ENCODE results near the gene WDFY2. TPM values are rescaled to one million over a fixed set of nuclear protein-coding genes. Genes with fewer than 3 reads are reported as not detected.

Gene WDFY2
- total and polyA plus RNA-seq, 4 donors = 4.6 to 27.3 (median 10.9) TPM

GRCh38 chr13:51728275-51728673 lies 144.0 kb downstream of the WDFY2 start:
- H3K27ac ChIP-seq (ENCODE audit: low read depth in 1 of 2, low read length in 1 of 2) = no peak overlapping the region
- WGBS, 2 donors = 85 to 95% methylated on average over 4 of the region's 4 CpGs

GRCh38 chr13:51728972-51729371 lies 144.7 kb downstream of the WDFY2 start:
- H3K9ac ChIP-seq (ENCODE audit: insufficient read depth in 1 of 2, low read length in 2 of 2) = no peak overlapping the region
- peak in 1 of 3 donors; percentile 39 for DNase-seq
- H3K9me3 ChIP-seq (ENCODE audit: control insufficient read depth in 4 of 4, insufficient read depth in 3 of 4, low read length in 3 of 4) = no peaks in the 10 kb centered on the region
- peaks cover 5 to 49% (median 10%) of the 10 kb centered on the region in 5 donors for H3K4me1 ChIP-seq (ENCODE audit: control insufficient read depth in 5 of 5, insufficient read depth in 5 of 5, low read length in 5 of 5)
- H3K27me3 ChIP-seq (ENCODE audit: control insufficient read depth in 3 of 3, insufficient read depth in 3 of 3, low read length in 2 of 3) = no peaks in the 10 kb centered on the region
- TF ChIP-seq, protein P1, sequence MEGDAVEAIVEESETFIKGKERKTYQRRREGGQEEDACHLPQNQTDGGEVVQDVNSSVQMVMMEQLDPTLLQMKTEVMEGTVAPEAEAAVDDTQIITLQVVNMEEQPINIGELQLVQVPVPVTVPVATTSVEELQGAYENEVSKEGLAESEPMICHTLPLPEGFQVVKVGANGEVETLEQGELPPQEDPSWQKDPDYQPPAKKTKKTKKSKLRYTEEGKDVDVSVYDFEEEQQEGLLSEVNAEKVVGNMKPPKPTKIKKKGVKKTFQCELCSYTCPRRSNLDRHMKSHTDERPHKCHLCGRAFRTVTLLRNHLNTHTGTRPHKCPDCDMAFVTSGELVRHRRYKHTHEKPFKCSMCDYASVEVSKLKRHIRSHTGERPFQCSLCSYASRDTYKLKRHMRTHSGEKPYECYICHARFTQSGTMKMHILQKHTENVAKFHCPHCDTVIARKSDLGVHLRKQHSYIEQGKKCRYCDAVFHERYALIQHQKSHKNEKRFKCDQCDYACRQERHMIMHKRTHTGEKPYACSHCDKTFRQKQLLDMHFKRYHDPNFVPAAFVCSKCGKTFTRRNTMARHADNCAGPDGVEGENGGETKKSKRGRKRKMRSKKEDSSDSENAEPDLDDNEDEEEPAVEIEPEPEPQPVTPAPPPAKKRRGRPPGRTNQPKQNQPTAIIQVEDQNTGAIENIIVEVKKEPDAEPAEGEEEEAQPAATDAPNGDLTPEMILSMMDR (IDR thresholded peaks at IDR 0.05; ENCODE audit: control extremely low read depth, extremely low read depth) = no peak
- ATAC-seq (ENCODE audit: insufficient read depth, low FRiP score) = no peak
- H3K27ac ChIP-seq (ENCODE audit: low read depth in 1 of 2, low read length in 1 of 2) = no peak overlapping the region
- WGBS, 2 donors = 76 to 86% methylated on average over 10 of the region's 10 CpGs
- no peak overlapping the region for H3K4me3 ChIP-seq
- H3K36me3 ChIP-seq (ENCODE audit: control insufficient read depth in 4 of 4, insufficient read depth in 4 of 4, low read length in 4 of 4) = peaks cover 0 to 7% (median 3%) of the 10 kb centered on the region in 4 donors

More at GRCh38 chr13:51728275-51728673, 144.0 kb downstream of the WDFY2 start:
- Histone ChIP-seq H3K4me3 (no peak overlapping the region), H3K9ac (ENCODE audit: insufficient read depth in 1 of 2, low read length in 2 of 2) (no peak overlapping the region), H3K4me1 (ENCODE audit: control insufficient read depth in 5 of 5, insufficient read depth in 5 of 5, low read length in 5 of 5) (peaks cover 5 to 49% (median 10%) of the 10 kb centered on the region in 5 donors), H3K9me3 (ENCODE audit: control insufficient read depth in 4 of 4, insufficient read depth in 3 of 4, low read length in 3 of 4) (no peaks in the 10 kb centered on the region), H3K36me3 (ENCODE audit: control insufficient read depth in 4 of 4, insufficient read depth in 4 of 4, low read length in 4 of 4) (peaks cover 0 to 7% (median 3%) of the 10 kb centered on the region in 4 donors), H3K27me3 (ENCODE audit: control insufficient read depth in 3 of 3, insufficient read depth in 3 of 3, low read length in 2 of 3) (no peaks in the 10 kb centered on the region)
- ATAC-seq (ENCODE audit: insufficient read depth, low FRiP score) (no peak), DNase-seq (no peak)
- TF ChIP-seq, protein P1 (IDR thresholded peaks at IDR 0.05; ENCODE audit: control extremely low read depth, extremely low read depth) = no peak

- Histone ChIP-seq H3K36me3 (ENCODE audit: control insufficient read depth in 4 of 4, insufficient read depth in 4 of 4, low read length in 4 of 4) (peaks cover 0 to 8% (median 4%) of the 10 kb centered on the region in 4 donors), H3K4me3 (no peak overlapping the region), H3K27ac (ENCODE audit: low read depth in 1 of 2, low read length in 1 of 2) (peak overlapping the region; percentile 11 to 14), H3K9ac (ENCODE audit: insufficient read depth in 1 of 2, low read length in 2 of 2) (peak overlapping the region in 1 of 2 donors; percentile 65), H3K9me3 (ENCODE audit: control insufficient read depth in 4 of 4, insufficient read depth in 3 of 4, low read length in 3 of 4) (no peaks in the 10 kb centered on the region), H3K4me1 (ENCODE audit: control insufficient read depth in 5 of 5, insufficient read depth in 5 of 5, low read length in 5 of 5) (peaks cover 5 to 49% (median 9%) of the 10 kb centered on the region in 5 donors), H3K27me3 (ENCODE audit: control insufficient read depth in 3 of 3, insufficient read depth in 3 of 3, low read length in 2 of 3) (no peaks in the 10 kb centered on the region)
- 78 to 84% methylated on average over 11 of the region's 11 CpGs for WGBS, 2 donors
- TF ChIP-seq, protein P1 (IDR thresholded peaks at IDR 0.05; ENCODE audit: control extremely low read depth, extremely low read depth) = no peak
- DNase-seq = peak; percentile 43 to 72 (median 69)
- peak; percentile 67 for ATAC-seq (ENCODE audit: insufficient read depth, low FRiP score)
Observed at GRCh38 chr13:51729866-51730553, 145.7 kb downstream of the WDFY2 start.

All from lung (tissue), 12 donors.